ENCODE measurements around the gene APOO. TPM values are rescaled to one million over a fixed set of nuclear protein-coding genes. Genes with fewer than 3 reads are reported as not detected.
A peak's percentile ranks its signal among the peaks of the same experiment; 100 is the strongest.

The APOO gene
- total RNA-seq, 4 donors from 2014 or later: 2.7 to 31.7 (median 13.9) TPM

DNA sequence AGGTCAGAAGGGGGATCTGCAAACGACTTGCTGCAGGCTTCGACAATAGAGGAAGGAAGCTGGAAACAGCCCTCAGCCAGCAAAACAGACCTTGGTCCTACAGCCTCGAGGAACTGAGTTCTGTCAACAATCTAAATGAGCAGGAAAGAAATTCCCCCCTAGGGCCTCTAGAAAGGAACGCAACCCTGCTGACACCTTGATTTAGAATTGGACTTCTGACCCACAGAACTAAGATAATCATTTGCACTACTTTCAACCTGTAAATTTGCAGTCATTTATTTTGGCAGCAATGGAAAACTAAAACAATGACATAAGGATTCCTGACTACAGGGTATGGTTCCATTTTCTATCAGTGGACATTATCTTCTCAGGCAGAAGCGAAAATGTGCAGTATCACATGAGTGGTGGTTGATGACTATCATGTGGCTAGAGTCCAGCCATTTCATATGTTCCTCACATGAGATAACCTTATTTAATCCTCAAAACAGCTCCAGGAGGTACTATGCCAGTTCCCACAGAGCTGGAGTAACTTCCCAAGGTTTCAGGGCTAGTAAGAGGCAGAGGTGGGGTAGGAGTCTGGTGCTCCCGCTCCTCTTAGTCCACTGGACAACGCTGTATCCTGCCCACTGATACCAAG lies 63.1 kb downstream of the APOO start:
- WGBS, 2 donors: 61 to 66% methylated on average over 7 of the region's 7 CpGs
- DNase-seq (ENCODE audit: low spot score in 2 of 2): peak in 1 of 2 donors; percentile 16

DNA sequence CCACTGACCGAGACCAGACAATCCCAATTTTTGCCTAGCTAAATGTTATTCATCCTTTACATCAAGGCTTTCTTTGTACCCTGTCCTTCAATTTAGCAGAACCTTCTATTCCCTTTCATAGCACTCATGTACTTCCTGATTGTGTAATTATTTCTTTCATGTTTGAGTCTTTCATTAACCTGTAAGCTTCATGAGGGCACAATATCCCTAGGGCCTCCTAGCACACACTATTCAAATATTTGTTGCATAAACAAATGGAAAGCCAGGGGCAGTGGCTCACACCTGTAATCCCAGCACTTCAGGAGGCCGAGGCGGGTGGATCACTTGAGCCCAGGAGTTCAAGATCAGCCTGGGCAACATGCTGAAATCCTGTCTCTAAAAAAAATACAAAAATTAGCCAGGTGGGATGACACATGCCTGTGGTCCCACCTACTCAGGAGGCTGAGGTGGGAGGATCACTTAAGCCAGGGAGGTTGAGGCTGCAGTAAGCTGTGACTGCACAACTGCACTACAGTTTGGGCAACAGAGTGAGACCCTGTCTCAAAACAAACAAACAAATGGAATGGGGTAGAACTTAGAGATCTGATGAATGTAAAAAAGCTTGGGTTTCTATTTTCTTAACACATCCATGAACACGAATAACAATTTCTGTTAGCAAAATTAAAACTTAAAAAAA lies 65.8 kb downstream of the APOO start:
- 83 to 91% methylated on average over 4 of the region's 4 CpGs for WGBS, 2 donors
- TF ChIP-seq POLR2A (IDR thresholded peaks at IDR 0.05): no peak
- TF ChIP-seq, protein P1, sequence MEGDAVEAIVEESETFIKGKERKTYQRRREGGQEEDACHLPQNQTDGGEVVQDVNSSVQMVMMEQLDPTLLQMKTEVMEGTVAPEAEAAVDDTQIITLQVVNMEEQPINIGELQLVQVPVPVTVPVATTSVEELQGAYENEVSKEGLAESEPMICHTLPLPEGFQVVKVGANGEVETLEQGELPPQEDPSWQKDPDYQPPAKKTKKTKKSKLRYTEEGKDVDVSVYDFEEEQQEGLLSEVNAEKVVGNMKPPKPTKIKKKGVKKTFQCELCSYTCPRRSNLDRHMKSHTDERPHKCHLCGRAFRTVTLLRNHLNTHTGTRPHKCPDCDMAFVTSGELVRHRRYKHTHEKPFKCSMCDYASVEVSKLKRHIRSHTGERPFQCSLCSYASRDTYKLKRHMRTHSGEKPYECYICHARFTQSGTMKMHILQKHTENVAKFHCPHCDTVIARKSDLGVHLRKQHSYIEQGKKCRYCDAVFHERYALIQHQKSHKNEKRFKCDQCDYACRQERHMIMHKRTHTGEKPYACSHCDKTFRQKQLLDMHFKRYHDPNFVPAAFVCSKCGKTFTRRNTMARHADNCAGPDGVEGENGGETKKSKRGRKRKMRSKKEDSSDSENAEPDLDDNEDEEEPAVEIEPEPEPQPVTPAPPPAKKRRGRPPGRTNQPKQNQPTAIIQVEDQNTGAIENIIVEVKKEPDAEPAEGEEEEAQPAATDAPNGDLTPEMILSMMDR (IDR thresholded peaks at IDR 0.05): no peak
- no peak overlapping the region for H3K4me3 ChIP-seq (ENCODE audit: low read depth, poor library complexity, severe bottlenecking)
- peak in 1 of 2 donors; percentile 58 for DNase-seq (ENCODE audit: low spot score in 2 of 2)
- intact Hi-C loops (cut with DNase I; ENCODE audit: low total_unique reads): loop anchor here (5.0 kb wide), 1 partner anchor 1310 kb away; no protein-coding TSS in a partner anchor

More for the DNA sequence above, 63.1 kb downstream of the APOO start:
- no peak overlapping the region for H3K4me3 ChIP-seq (ENCODE audit: low read depth, poor library complexity, severe bottlenecking)
- intact Hi-C loops (cut with DNase I; ENCODE audit: low total_unique reads): loop anchor here (5.0 kb wide), 1 partner anchor 1308 kb away; no protein-coding TSS in a partner anchor
- TF ChIP-seq, protein P1 (IDR thresholded peaks at IDR 0.05): no peak
- no peak for TF ChIP-seq POLR2A (IDR thresholded peaks at IDR 0.05)

DNA sequence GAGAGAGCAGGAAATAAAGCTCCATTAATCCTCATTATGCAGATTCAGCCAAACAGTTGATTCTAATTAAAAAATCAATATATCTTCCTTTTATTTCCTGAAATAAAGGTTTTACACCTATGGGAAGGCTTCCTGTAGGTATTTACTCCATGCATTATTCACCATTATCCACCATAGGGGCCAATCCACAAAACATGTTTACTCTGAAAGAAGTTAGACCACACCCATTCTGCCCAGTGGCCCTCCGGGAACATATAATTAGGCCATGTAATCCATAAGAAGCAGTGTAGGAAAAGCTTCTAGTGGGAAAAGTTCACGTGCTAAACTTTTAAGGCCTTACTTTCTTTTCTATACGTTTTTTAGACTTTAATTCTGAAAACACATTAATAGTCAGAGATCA lies 67.1 kb downstream of the APOO start:
- WGBS, 2 donors: 62 to 67% methylated on average over 3 of the region's 3 CpGs
- no peak for DNase-seq (ENCODE audit: low spot score in 2 of 2)
- TF ChIP-seq POLR2A (IDR thresholded peaks at IDR 0.05): no peak
- TF ChIP-seq, protein P1 (IDR thresholded peaks at IDR 0.05): no peak
- intact Hi-C loops (cut with DNase I; ENCODE audit: low total_unique reads): loop anchor here (5.0 kb wide), 1 partner anchor 1312 kb away; no protein-coding TSS in a partner anchor
- no peak overlapping the region for H3K4me3 ChIP-seq (ENCODE audit: low read depth, poor library complexity, severe bottlenecking)

DNA sequence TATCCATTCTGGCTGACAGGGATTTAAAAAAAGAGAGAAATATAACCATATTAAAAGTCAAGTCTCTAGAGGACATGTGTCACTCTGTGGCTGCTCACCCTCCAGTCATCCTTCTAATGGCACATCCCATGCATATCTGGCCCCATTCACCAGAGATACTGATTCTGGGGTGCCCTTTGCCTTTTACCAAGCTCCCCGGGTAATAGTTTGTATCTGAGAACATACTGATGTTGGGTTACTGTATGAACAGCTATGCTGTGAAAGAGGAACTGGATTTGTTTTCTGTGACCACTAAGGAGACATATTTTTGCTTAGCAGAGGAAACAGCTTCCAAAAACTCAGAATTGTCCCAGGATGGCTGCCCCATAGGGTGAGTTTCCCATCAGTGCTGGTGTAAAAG lies 68.8 kb downstream of the APOO start:
- 78 to 90% methylated on average over 1 of the region's 1 CpG for WGBS, 2 donors
- no peak for TF ChIP-seq POLR2A (IDR thresholded peaks at IDR 0.05)
- TF ChIP-seq, protein P1 (IDR thresholded peaks at IDR 0.05): no peak

DNA sequence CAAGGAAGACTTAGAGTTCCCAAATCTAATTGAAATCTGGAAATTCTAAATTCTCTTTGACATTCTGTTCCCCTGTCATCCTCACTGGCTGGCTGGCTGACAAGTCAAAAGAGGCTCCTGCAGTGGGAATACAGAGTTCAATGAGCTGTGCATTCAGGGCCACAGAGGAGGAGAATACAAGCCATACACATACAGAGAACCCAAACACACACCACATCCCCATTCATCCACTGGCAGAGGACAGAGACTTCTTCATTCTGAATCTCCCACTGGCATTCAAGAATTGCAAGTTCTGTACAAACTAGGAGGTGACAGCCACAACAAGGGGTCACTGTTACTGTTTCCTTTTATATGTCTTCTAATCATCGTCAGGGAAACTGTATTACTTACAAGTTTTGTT lies 75.0 kb downstream of the APOO start:
- intact Hi-C loops (cut with DNase I; ENCODE audit: low total_unique reads): no loop called here
- TF ChIP-seq, protein P1 (IDR thresholded peaks at IDR 0.05): no peak
- TF ChIP-seq POLR2A (IDR thresholded peaks at IDR 0.05): no peak
- H3K4me3 ChIP-seq (ENCODE audit: low read depth, poor library complexity, severe bottlenecking): no peak overlapping the region
- DNase-seq (ENCODE audit: low spot score in 2 of 2): no peak
- 86 to 90% methylated on average over 1 of the region's 1 CpG for WGBS, 2 donors

More for the DNA sequence above, 68.8 kb downstream of the APOO start:
- no peak for DNase-seq (ENCODE audit: low spot score in 2 of 2)
- intact Hi-C loops (cut with DNase I; ENCODE audit: low total_unique reads): no loop called here
- no peak overlapping the region for H3K4me3 ChIP-seq (ENCODE audit: low read depth, poor library complexity, severe bottlenecking)
